Neutrophil (primary cell): ENCODE measurements around the gene LKAAEAR1.

Experiments used
- H3K27ac ChIP-seq: fragments of 200-600 bp; sonication (generic); 2 replicates; pipeline ENCODE4 v1.5.1; 2016; ENCODE audit warnings: mild to moderate bottlenecking, moderate library complexity
- H3K27me3 ChIP-seq: fragments of 200-600 bp; sonication (generic); 2 replicates; pipeline ENCODE4 v1.6.0; 2016; ENCODE audit warnings: mild to moderate bottlenecking
- H3K36me3 ChIP-seq: fragments of 200-600 bp; sonication (generic); 2 replicates; pipeline ENCODE4 v1.5.1; 2017
- H3K4me1 ChIP-seq, 2 experiments: fragments of 200-600 bp in 1 of 2; sonication (generic) in 1 of 2; 1 replicate in 1 of 2; 2 replicates in 1 of 2; pipeline versions ENCODE4 v1.5.1 to v1.6.1; 2013 to 2016; ENCODE audit warnings: low read depth in 1 of 2, low read length in 1 of 2, mild to moderate bottlenecking in 1 of 2, moderate library complexity in 1 of 2; ENCODE audit not compliant: control insufficient read depth in 1 of 2, insufficient read depth in 1 of 2
- H3K4me3 ChIP-seq, 2 experiments: fragments of 200-600 bp in 1 of 2; sonication (generic) in 1 of 2; 1 replicate in 1 of 2; 2 replicates in 1 of 2; pipeline ENCODE4 v1.5.1; 2013 to 2016; ENCODE audit warnings: low read depth in 1 of 2, low read length in 1 of 2, mild to moderate bottlenecking in 1 of 2, moderate library complexity in 1 of 2
- H3K9me3 ChIP-seq: fragments of 200-600 bp; sonication (generic); 2 replicates; pipeline ENCODE4 v1.5.1; 2016
- CTCF ChIP-seq: fragments of 200-600 bp; sonication (generic); IDR thresholded peaks from 2 replicates; pipeline ENCODE4 v1.5.1; 2016; ENCODE audit warnings: antibody characterized with exemption

LKAAEAR1 gene

GRCh38 chr20:64095455-64095854 is 11.3 kb upstream of the LKAAEAR1 start:
- peaks cover 60% of the 10 kb centered on the region for H3K36me3 ChIP-seq
- TF ChIP-seq CTCF = no peak

GRCh38 chr20:64093013-64093503 is 8.9 kb upstream of the LKAAEAR1 start:
- H3K4me1 ChIP-seq = no peaks in the 10 kb centered on the region
- no peak overlapping the region for H3K27ac ChIP-seq
- H3K36me3 ChIP-seq = peaks cover 36% of the 10 kb centered on the region
- H3K9me3 ChIP-seq = no peaks in the 10 kb centered on the region
- H3K4me3 ChIP-seq = no peak overlapping the region
- H3K27me3 ChIP-seq = no peaks in the 10 kb centered on the region
- no peak for TF ChIP-seq CTCF

More at GRCh38 chr20:64095455-64095854, 11.3 kb upstream of the LKAAEAR1 start:
- Histone ChIP-seq H3K9me3 (no peaks in the 10 kb centered on the region), H3K4me3 (no peak overlapping the region), H3K27ac (no peak overlapping the region), H3K27me3 (peaks cover 3% of the 10 kb centered on the region), H3K4me1 (peaks cover 0 to 2% of the 10 kb centered on the region in 2 experiments)

- Histone ChIP-seq H3K36me3 (peaks cover 29% of the 10 kb centered on the region), H3K4me1 (no peaks in the 10 kb centered on the region), H3K27ac (no peak overlapping the region), H3K4me3 (no peak overlapping the region), H3K27me3 (no peaks in the 10 kb centered on the region), H3K9me3 (no peaks in the 10 kb centered on the region)
- TF ChIP-seq CTCF = no peak
These were observed 8.2 kb upstream of the LKAAEAR1 start for GRCh38 chr20:64092258-64093012.

GRCh38 chr20:64091770-64092169 is 7.6 kb upstream of the LKAAEAR1 start:
- H3K4me3 ChIP-seq = no peak overlapping the region
- no peaks in the 10 kb centered on the region for H3K9me3 ChIP-seq
- H3K27ac ChIP-seq = no peak overlapping the region
- H3K27me3 ChIP-seq = no peaks in the 10 kb centered on the region
- peaks cover 23% of the 10 kb centered on the region for H3K36me3 ChIP-seq
- TF ChIP-seq CTCF = no peak
- H3K4me1 ChIP-seq = no peaks in the 10 kb centered on the region

- Histone ChIP-seq H3K4me1 (no peaks in the 10 kb centered on the region), H3K27ac (no peak overlapping the region), H3K4me3 (no peak overlapping the region), H3K9me3 (no peaks in the 10 kb centered on the region), H3K36me3 (peaks cover 18% of the 10 kb centered on the region), H3K27me3 (no peaks in the 10 kb centered on the region)
- TF ChIP-seq CTCF = no peak
These were observed 7.1 kb upstream of the LKAAEAR1 start for GRCh38 chr20:64091340-64091739.
